Panc1 (cell line): ENCODE measurements around the gene B4GALT4. TPM values are rescaled to one million over a fixed set of nuclear protein-coding genes. Genes with fewer than 3 reads are reported as not detected.

Experiments
- ATAC-seq: fragments of 200-7000 bp; cut with Tn5 transposase; 2 replicates; pipeline ENCODE4 v1.9.1; 2020; ENCODE audit warnings: mild to moderate bottlenecking, moderate library complexity
- BruUV-seq: library from RNA; stranded (reverse); fragments of 400-500 nt; replicated peaks from 2 replicates; lab custom pipeline; 2021; lab: Mats Ljungman, UMichigan
- CTCF ChIA-PET: fragments of 300-600 bp; sonication (Branson Sonifier 250); formaldehyde crosslinking; loops from one replicate; lab custom pipeline; 2022; ENCODE audit warnings: antibody characterized with exemption; lab: Charles Lee
- POLR2A ChIA-PET: fragments of 300-600 bp; sonication (Branson Sonifier 250); formaldehyde crosslinking; loops from one replicate; lab custom pipeline; 2022; ENCODE audit warnings: antibody characterized with exemption; lab: Charles Lee
- DNase-seq: peaks from one replicate; pipeline ENCODE4 v3.0.0-alpha.2; 2010; ENCODE audit warnings: low read depth, low spot score
- H3K27ac ChIP-seq: 2 replicates; pipeline ENCODE4 v1.5.1; 2011; ENCODE audit warnings: mild to moderate bottlenecking, low read length, inconsistent platforms
- H3K27me3 ChIP-seq: fragments of 200-500 bp; sonication (Bioruptor generic); 2 replicates; pipeline ENCODE4 v1.6.0; 2014; ENCODE audit warnings: low read length, inconsistent platforms; ENCODE audit not compliant: control insufficient read depth, insufficient read depth
- H3K36me3 ChIP-seq: fragments of 200-500 bp; sonication (Bioruptor generic); 2 replicates; pipeline ENCODE4 v1.5.1; 2014; ENCODE audit warnings: inconsistent platforms, mild to moderate bottlenecking, low read length, moderate library complexity; ENCODE audit not compliant: control insufficient read depth, insufficient read depth
- H3K4me1 ChIP-seq: 2 replicates; pipeline ENCODE4 v1.5.1; 2011; ENCODE audit warnings: inconsistent platforms, mild to moderate bottlenecking, low read length, moderate library complexity; ENCODE audit not compliant: control insufficient read depth, insufficient read depth
- H3K4me3 ChIP-seq, 2 experiments: 2 replicates each; pipeline ENCODE4 v1.5.1; 2011 to 2012; ENCODE audit warnings: low read depth in 2 of 2, low read length in 2 of 2, mild to moderate bottlenecking in 2 of 2, inconsistent platforms in 1 of 2, moderate library complexity in 1 of 2
- H3K9me3 ChIP-seq: fragments of 200-500 bp; sonication (Bioruptor generic); 2 replicates; pipeline ENCODE4 v1.5.1; 2014; ENCODE audit warnings: low read depth, mild to moderate bottlenecking, inconsistent platforms, low read length, moderate library complexity; ENCODE audit not compliant: control insufficient read depth, insufficient read depth
- POLR2AphosphoS5 ChIP-seq: IDR thresholded peaks from 2 replicates; pipeline ENCODE4 v1.6.1; 2012; ENCODE audit warnings: mild to moderate bottlenecking, low read depth, low read length, moderate library complexity
- SIN3A ChIP-seq: IDR thresholded peaks from 2 replicates; pipeline ENCODE4 v1.6.1; 2012; ENCODE audit warnings: low read depth, mild to moderate bottlenecking, low read length, moderate library complexity, borderline replicate concordance; ENCODE audit not compliant: insufficient read depth
- TCF7L2 ChIP-seq: IDR thresholded peaks from 2 replicates; pipeline ENCODE4 v1.6.1; 2011; ENCODE audit warnings: mild to moderate bottlenecking, low read depth, low read length, inconsistent platforms
- in situ Hi-C: cut with HindIII; loops from 2 replicates; pipeline ENCODE4 v1.10.0; 2016; ENCODE audit warnings: low sequenced_read_pairs, low pct_unique_long_range_greater_than_20kb
- intact Hi-C: fragments of 100-400 bp; cut with micrococcal nuclease; formaldehyde crosslinking; loops from one replicate; pipeline ENCODE4 v1.10.0; 2022; ENCODE audit not compliant: unreplicated experiment
- total RNA-seq: library from RNA; stranded (reverse); gene quantifications from one replicate; pipeline ENCODE4 v1.2.1, GENCODE V29; 2021; ENCODE audit not compliant: unreplicated experiment
- TF ChIP-seq, protein P1 (sequence below): fragments of 450-650 bp; IDR thresholded peaks from 2 replicates; pipeline ENCODE4 v1.5.1; 2017; ENCODE audit warnings: mild to moderate bottlenecking
- TF ChIP-seq, protein P2 (sequence below), 2 experiments: IDR thresholded peaks; 2 replicates each; pipeline ENCODE4 v1.6.1; 2011 to 2012; ENCODE audit warnings: low read depth in 2 of 2, control low read depth in 1 of 2, low read length in 1 of 2, mild to moderate bottlenecking in 1 of 2, moderate library complexity in 1 of 2; ENCODE audit not compliant: insufficient read depth in 1 of 2

B4GALT4 gene
- total RNA-seq, 1 experiment from 2014 or later, result 27.4 TPM

DNA sequence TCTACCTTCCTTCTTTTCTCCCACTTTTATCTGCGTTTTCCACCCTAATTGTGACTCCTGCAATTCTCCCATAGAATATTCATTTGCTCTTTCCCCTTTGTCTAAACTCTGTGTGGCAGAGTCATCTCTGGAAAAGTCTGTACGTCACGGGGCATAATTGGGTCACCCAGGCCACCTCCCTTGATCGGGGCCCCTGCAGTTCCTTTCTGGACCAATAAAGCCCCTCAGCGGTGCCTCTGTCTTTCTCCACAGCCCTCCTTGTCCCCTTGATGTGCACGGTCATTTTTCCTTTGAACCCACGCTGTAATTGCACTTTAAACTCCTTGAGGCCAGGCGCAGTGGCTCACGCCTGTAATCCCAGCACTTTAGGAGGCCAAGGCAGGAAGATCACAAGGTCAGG, 56.6 kb downstream of the B4GALT4 start:
- in situ Hi-C loops (no loop called here), intact Hi-C loops (no loop called here)
- no peak for TF ChIP-seq TCF7L2
- no peak for TF ChIP-seq POLR2AphosphoS5
- TF ChIP-seq, protein P1, sequence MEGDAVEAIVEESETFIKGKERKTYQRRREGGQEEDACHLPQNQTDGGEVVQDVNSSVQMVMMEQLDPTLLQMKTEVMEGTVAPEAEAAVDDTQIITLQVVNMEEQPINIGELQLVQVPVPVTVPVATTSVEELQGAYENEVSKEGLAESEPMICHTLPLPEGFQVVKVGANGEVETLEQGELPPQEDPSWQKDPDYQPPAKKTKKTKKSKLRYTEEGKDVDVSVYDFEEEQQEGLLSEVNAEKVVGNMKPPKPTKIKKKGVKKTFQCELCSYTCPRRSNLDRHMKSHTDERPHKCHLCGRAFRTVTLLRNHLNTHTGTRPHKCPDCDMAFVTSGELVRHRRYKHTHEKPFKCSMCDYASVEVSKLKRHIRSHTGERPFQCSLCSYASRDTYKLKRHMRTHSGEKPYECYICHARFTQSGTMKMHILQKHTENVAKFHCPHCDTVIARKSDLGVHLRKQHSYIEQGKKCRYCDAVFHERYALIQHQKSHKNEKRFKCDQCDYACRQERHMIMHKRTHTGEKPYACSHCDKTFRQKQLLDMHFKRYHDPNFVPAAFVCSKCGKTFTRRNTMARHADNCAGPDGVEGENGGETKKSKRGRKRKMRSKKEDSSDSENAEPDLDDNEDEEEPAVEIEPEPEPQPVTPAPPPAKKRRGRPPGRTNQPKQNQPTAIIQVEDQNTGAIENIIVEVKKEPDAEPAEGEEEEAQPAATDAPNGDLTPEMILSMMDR, result no peak
- TF ChIP-seq, protein P2, sequence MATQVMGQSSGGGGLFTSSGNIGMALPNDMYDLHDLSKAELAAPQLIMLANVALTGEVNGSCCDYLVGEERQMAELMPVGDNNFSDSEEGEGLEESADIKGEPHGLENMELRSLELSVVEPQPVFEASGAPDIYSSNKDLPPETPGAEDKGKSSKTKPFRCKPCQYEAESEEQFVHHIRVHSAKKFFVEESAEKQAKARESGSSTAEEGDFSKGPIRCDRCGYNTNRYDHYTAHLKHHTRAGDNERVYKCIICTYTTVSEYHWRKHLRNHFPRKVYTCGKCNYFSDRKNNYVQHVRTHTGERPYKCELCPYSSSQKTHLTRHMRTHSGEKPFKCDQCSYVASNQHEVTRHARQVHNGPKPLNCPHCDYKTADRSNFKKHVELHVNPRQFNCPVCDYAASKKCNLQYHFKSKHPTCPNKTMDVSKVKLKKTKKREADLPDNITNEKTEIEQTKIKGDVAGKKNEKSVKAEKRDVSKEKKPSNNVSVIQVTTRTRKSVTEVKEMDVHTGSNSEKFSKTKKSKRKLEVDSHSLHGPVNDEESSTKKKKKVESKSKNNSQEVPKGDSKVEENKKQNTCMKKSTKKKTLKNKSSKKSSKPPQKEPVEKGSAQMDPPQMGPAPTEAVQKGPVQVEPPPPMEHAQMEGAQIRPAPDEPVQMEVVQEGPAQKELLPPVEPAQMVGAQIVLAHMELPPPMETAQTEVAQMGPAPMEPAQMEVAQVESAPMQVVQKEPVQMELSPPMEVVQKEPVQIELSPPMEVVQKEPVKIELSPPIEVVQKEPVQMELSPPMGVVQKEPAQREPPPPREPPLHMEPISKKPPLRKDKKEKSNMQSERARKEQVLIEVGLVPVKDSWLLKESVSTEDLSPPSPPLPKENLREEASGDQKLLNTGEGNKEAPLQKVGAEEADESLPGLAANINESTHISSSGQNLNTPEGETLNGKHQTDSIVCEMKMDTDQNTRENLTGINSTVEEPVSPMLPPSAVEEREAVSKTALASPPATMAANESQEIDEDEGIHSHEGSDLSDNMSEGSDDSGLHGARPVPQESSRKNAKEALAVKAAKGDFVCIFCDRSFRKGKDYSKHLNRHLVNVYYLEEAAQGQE (IDR thresholded peaks at IDR 0.05; ENCODE audit: insufficient read depth in 1 of 2, low read depth in 2 of 2, low read length in 1 of 2), result no peak
- no peak for TF ChIP-seq SIN3A
- no peak for DNase-seq
- ChIA-PET POLR2A (no interaction called here), CTCF (no interaction called here)
- Histone ChIP-seq H3K27ac (peak overlapping the region; percentile 37; the same call in 1 of the 2 replicates), H3K27me3 (no peaks in the 10 kb centered on the region), H3K4me3 (no peak overlapping the region), H3K4me1 (peaks cover 4% of the 10 kb centered on the region; the same call in 1 of the 2 replicates), H3K36me3 (no peaks in the 10 kb centered on the region), H3K9me3 (no peaks in the 10 kb centered on the region)
- no TSS peak for BruUV-seq
- no peak for ATAC-seq

DNA sequence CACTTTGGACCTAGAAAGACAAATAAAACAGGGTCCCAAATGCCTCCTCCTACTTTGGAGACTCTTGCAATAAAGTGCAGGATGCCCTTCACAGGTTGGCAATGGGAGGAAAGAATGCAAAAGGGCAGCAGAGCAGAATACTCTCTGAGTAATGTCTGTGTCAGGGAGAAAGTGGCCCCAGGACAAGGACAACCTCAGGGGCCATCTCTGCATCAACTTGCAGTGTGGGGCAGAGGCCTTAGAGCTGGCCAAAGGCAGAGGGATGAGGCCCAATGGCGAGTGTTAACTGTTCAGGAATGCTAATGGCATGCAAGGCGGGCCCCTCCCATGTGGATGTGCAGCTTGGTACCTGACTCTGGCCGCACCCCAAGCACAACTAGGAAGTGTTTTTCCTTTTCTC, 58.9 kb downstream of the B4GALT4 start:
- intact Hi-C loops (no loop called here), in situ Hi-C loops (no loop called here)
- Histone ChIP-seq H3K36me3 (no peaks in the 10 kb centered on the region), H3K27me3 (no peaks in the 10 kb centered on the region), H3K4me3 (no peak overlapping the region), H3K27ac (no peak overlapping the region), H3K4me1 (peaks cover 4% of the 10 kb centered on the region; the same call in 1 of the 2 replicates), H3K9me3 (no peaks in the 10 kb centered on the region)
- TF ChIP-seq TCF7L2, result no peak
- TF ChIP-seq POLR2AphosphoS5, result no peak
- no peak for TF ChIP-seq SIN3A
- TF ChIP-seq, protein P1, result no peak
- TF ChIP-seq, protein P2 (IDR thresholded peaks at IDR 0.05; ENCODE audit: insufficient read depth in 1 of 2, low read depth in 2 of 2, low read length in 1 of 2), result no peak
- ChIA-PET CTCF (no interaction called here), POLR2A (no interaction called here)
- DNase-seq (no peak), ATAC-seq (peak; percentile 67)
- no TSS peak for BruUV-seq
